AML-193 (cell line): ENCODE measurements around the gene DGCR2.
"Not testable (repeated sequence)": the region's sequence is repeated elsewhere in the genome, so short reads cannot be mapped to it uniquely, and the experiment has no call there.

ENCODE experiments used
- DNase-seq, 2 experiments: peaks; one replicate each; lab custom pipeline; 2025; lab: John Stamatoyannopoulos, UW

The DGCR2 gene

DNA sequence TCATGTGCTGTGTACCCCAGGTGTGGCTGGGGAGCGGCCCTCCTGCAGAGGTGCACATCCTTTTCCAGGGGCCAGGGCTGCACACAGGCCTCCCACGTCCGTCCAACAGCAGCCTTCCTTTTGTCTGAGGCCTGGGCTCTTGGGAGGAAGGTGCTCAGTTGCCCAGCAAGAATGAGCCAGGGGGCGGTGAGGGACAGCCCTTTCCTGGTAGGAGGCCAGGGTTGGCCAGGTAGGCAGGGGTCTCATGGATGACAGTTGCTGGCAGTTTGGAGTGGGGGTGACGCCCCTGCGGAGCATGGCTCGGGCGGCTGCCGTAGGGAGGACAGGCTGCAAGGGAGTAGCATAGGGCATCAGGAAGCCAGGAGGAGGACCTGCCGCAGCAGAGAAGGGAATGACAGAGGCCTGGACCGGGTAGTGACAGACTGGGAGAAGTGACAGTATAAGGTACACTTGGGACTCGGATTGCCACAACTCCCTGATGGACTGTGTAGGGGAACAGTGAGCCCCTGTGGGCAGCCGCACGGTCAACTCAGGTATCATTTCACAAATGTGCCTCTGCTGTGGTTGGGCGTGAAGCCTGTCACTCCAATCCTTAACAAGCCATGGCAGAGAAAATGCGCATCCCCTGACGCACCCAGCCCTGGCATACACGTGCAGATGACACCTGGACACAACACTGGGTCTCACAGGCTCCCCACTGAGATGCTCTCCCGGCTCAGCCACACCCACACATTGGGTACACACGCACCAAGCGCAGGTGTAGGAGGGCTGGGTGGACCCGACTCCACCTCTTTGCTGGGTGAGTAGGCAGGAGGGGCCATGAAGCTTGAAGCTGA is 79.7 kb downstream of the DGCR2 start:
- no peak for DNase-seq

- no peak for DNase-seq
Measured at GRCh38 chr22:19041704-19042074, 80.5 kb downstream of the DGCR2 start.

DNA sequence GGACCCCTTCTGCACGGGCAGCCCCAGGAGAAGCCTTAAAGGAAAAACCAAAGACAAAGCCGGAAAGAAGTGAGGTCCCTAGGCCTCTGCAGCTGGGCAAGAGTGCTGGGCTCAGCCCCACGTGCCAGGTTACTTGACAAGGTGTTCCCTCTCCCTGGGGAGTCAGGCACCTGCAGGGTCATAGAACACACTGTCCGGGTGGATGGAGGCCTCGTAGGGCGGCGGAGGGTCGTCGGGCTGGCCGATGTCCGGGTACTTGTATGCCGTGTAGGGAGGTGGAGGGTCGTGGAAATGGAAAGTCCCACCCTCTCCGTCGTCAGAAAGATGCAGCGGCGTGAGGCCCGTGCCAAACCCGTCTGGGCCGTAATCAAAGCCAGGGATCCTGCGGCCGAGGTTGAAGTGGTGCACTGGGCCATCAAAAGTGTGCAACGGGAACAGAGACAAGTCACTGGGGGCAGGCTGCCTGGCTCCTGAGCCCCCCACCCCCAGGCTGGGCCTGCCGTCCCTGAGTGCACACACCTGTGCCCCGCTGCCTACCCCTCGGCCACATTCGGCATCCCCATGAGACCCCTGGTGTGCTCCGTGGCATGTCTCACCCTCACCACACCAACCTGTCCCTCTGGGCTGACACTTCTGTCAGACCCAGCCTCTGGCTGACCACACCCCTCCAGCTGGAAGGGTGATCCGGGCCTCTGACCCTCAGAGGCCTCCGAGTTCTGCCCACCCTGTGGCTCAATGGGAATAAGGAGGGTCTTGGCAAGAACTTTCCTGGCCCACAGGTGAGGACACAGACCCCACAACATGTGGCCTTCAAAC is 81.1 kb downstream of the DGCR2 start:
- no peak for DNase-seq

- DNase-seq = no peak
Measured at GRCh38 chr22:19040391-19040861, 81.8 kb downstream of the DGCR2 start.

DNA sequence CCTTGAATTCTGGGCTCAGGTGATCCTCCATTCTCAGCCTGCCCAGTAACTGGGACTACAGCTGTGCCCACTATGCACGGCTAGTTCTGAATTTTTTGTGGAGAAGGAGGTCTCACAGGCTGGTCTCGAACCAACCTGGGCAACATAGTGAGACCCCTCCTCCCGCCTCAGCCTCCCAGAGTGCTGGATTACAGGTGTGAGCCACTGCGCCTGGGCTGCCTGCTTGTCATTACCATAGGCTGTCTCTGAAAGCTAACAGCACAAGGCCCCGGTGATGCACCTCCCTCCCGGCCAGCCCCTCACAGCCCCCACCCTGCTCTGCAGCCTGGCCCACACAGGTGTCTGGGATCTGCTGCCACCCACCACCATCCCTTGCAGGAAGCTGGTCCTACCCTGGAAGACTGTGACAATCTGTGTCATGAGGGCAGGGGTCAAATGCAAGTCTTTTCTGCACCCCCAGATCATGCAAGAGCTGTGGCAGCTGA is 82.4 kb downstream of the DGCR2 start:
- no peak for DNase-seq

- no peak for DNase-seq
Measured at GRCh38 chr22:19039448-19039780, 82.8 kb downstream of the DGCR2 start.

DNA sequence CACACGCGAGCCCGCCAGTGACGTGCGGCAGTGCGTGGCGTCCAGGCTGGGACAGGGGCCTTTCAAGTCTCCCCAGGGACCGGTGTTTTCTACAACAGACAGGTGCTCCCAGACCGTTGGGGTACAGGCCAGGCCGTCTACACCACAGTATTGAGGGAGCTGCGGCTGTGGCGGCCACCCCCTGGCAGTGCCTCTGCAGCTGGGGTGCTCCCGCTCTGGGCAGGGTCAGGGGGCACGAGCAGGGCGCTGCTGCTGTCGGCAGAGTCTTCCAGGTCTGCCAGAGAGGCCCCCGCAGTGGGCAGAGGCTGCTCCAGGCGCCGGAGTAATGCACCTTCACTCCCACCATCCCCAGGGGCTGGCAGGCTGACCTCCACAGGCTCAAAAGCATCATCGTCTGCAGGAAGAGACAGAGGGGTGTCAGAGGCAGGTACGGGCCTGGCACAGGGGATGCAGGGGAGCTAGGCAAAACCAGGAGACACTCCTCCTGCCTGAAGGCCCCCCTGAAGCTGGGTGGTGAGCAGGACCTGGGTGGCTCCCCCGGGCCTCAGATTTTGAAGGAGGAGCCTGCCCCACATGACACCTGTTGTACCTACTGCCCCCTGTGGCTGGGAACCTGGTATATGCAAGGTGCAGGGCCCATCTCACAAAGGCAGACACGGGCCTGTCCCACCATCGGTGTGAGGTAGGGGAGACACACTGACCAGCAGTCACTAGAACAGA is 83.3 kb downstream of the DGCR2 start:
- DNase-seq = no peak

DNA sequence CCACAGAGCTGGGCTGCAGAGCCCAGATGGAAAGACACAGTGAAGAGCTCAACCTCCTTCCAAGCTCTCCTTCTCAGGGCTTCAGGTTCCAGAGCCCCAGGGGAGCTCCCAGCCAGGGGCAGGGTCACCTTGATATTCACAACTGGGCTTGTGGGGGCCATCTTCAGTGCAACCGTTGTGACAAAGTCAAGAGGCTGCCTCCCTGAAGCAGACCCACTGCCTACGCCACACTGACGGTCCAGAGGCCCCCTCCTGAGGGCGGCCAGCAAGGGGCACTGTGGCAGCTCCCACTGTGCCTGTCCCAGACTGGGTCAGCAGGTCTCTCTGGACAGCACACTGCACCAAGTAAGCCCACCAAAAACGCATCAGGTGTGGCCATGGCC is 84.1 kb downstream of the DGCR2 start:
- DNase-seq = no peak

GRCh38 chr22:19037282-19038163 is 84.7 kb downstream of the DGCR2 start:
- no peak for DNase-seq

- no peak for DNase-seq
Measured at GRCh38 chr22:19036523-19037273, 85.5 kb downstream of the DGCR2 start.

DNA sequence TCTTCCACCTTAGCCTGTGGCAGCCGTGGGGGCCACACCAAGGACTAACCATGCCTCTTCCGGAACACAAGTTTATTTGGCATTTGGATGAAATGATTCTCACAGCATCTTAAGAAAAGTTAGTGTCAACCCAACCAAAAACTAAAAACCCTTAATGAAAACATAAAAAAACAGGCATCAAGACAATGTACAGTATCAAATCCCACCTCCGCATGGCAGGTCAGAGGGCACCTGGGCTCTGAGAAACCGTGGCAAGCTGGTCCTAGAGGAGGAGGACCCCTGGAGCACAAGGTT is 86.0 kb downstream of the DGCR2 start:
- DNase-seq = no peak

- no peak for DNase-seq
Measured at GRCh38 chr22:19035474-19036228, 86.6 kb downstream of the DGCR2 start.

DNA sequence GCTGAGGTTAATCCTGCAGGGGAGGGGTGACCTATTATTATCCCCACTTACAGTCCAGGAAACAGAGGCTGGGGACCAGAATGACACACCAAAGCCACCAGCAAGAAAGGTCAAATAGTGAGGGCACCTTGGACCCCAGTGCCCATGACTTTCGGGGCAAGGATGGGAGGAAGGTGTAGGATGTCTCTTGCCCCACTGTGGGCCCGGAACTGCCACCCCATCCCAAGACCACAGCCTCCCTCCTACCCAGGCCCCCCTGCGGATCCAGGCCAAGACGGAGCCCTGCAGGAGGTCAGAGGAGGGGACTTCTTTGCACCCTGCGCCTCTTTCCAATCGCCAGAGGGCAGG is 87.1 kb downstream of the DGCR2 start:
- DNase-seq = not testable (repeated sequence)

DNA sequence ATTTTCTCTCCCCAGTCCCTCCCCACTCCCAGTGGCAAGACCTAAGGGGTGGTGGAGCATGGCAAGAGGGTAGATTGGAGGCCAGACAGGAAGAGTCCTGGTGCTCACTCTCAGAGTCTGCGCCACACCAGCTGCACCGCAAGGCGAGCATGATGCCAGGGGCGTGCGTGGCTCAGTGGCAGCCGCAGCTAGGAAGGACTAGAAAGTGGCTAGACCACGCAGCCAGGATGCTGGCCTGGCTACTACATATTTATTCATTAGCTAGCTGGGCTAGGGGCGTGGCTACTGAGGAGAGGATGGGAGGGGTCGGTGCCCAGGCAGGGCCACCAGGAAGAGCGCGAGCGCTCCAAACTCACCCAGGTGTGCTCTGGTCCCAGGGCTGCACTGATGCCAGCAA is 87.5 kb downstream of the DGCR2 start:
- not testable (repeated sequence) for DNase-seq

DNA sequence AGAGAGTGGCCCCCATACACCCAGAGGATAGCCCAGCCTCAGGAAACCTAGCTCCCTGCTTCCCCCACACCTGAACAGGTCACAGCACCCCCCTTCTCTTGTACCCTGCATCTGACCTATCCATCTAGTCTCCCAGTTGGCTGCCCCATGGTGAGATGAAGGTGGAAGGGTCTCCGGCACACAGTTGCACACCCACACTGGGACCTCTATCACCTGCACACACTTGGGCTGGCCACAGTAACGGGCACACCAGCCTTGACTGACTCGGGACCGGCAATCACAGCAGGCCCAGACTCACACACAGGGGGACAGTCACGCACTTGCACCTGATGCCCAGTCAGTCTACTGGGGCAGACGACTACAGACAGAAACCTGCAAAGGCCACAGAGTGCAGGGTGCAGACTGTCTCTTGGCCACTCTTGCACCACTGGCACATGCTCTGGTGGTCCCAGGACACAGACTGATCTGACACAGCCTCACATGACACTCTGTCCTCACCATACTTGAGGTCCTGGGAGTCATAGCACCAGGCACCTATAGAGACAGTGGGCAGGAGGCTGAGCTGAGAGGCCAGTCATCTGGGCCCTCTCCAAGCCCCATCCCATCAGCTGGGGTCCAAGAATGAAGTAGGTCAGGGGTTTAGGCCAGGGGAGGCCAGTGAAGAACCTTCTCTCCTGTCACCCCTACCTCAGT is 88.0 kb downstream of the DGCR2 start:
- not testable (repeated sequence) for DNase-seq

DNA sequence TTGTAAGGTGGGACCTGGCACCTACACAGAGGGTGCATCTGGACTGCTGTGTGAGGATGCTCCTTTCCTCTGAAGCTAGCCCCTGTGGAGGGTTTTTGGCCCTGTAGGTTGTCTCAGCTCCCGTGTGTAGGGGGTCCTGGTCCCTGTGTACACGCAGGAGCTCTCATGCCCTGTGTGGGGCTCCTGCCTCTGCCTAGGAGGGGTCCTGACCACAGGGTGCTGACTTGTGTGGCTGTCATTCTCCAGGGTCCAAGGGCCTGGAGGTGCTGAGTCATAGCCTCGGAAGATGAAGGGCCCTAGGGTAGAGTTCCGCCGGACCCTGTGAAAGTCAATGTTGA is 88.7 kb downstream of the DGCR2 start:
- not testable (repeated sequence) for DNase-seq

DNA sequence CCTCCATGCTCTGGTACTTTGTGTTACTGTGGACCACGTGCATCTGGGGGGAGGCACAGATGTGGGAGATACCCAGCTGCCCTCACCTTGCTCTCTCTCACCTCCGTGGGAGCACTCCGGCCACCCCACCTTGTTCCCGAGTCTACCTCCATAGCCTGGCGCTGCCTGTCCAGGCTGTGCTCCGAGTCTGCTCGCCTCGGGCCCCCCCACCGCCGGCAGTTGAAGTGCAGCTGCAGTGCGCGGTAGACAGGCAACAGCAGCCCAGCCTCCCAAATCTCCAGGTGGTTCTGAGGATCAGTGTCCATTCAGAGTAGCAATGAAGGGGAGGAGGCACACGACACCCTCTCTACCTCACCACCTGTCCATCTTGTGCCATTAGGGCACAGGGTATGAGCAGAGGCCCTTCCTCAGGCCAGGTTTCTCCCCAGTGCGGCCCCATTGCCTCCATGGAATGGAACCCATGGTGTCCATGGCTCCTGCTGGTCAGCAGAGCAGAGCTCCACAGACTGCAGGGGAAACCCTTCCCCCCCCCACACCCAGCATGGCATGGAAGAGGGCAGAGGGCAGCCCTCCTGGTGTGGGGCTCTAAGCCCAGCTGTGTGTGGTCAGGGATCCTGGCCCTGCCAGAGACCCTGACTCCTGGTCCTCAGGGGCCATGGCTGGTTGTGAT is 89.2 kb downstream of the DGCR2 start:
- DNase-seq = not testable (repeated sequence)

DNA sequence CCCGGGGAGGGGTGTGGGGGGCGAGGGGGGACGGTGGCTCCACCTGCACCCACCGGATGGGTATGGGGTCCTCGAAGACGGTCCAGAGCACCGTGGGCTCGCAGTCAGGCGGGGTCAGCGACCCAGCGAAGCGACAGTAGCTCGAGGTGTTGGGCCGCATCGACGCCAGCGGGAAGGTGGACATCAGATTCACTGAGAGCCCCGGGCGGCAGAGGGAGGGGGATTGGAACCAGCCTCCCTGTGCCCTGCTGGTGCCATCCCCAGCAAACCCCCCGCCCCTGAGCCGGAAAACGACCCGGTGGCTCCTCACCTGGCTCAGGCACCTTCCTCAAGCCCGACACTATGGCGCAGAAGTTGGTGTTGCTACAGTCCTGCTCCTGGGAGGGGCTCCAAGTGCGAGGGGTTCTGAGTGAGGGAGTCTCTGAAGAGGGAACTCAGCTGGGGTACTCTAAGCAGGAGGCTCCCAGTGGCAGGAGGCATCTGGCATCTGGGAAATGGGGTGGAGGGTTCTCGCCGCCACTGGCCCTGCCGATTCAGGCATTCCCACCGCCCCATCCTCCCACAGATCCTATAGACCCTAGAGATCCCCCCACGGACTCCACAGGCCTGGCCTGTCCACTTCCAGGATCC is 89.9 kb downstream of the DGCR2 start:
- not testable (repeated sequence) for DNase-seq

- DNase-seq = not testable (repeated sequence)
Measured at GRCh38 chr22:19030889-19031252, 91.3 kb downstream of the DGCR2 start.
